Trophoblast cell (in vitro differentiated cells and primary cell): Measurements from ENCODE around the gene MYH10.
A peak's percentile ranks its signal among the peaks of the same experiment; 100 is the strongest.

ENCODE experiments used
- DNase-seq, 2 donors: peaks; one replicate each; pipeline ENCODE4 v3.0.0-alpha.2; 2016
- H2AFZ ChIP-seq: 2 replicates; pipeline ENCODE4 v1.6.1; 2013; ENCODE audit warnings: low read length, moderate library complexity, mild to moderate bottlenecking; ENCODE audit not compliant: insufficient read depth, poor library complexity
- H2AK5ac ChIP-seq: 2 replicates; pipeline ENCODE4 v1.6.1; 2013; ENCODE audit warnings: mild to moderate bottlenecking, low read length
- H2BK120ac ChIP-seq: 2 replicates; pipeline ENCODE4 v1.6.1; 2013; ENCODE audit warnings: low read length, mild to moderate bottlenecking, moderate library complexity; ENCODE audit not compliant: insufficient read depth, poor library complexity
- H2BK12ac ChIP-seq: 2 replicates; pipeline ENCODE4 v1.6.1; 2013; ENCODE audit warnings: mild to moderate bottlenecking, low read length, moderate library complexity
- H2BK5ac ChIP-seq: 2 replicates; pipeline ENCODE4 v1.6.1; 2013; ENCODE audit warnings: low read length, low read depth, moderate library complexity, mild to moderate bottlenecking; ENCODE audit not compliant: poor library complexity
- H3K14ac ChIP-seq: 2 replicates; pipeline ENCODE4 v1.6.1; 2013; ENCODE audit warnings: mild to moderate bottlenecking, low read length
- H3K18ac ChIP-seq: 2 replicates; pipeline ENCODE4 v1.6.1; 2013; ENCODE audit warnings: mild to moderate bottlenecking, low read length
- H3K23ac ChIP-seq: 2 replicates; pipeline ENCODE4 v1.6.1; 2013; ENCODE audit warnings: low read length
- H3K27ac ChIP-seq: 2 replicates; pipeline ENCODE4 v1.5.1; 2013; ENCODE audit warnings: low read depth, mild to moderate bottlenecking, inconsistent platforms, low read length, moderate library complexity
- H3K27me3 ChIP-seq: 2 replicates; pipeline ENCODE4 v1.6.1; 2013; ENCODE audit warnings: inconsistent platforms, mild to moderate bottlenecking, low read length, moderate library complexity; ENCODE audit not compliant: insufficient read depth
- H3K36me3 ChIP-seq, 2 experiments: 1 replicate in 1 of 2; 2 replicates in 1 of 2; pipeline ENCODE4 v1.6.1; 2013; ENCODE audit warnings: low read length in 2 of 2, mild to moderate bottlenecking in 2 of 2, moderate library complexity in 1 of 2; ENCODE audit not compliant: insufficient read depth in 2 of 2, control insufficient read depth in 1 of 2
- H3K4ac ChIP-seq: 2 replicates; pipeline ENCODE4 v1.6.1; 2013; ENCODE audit warnings: low read depth, mild to moderate bottlenecking, low read length, moderate library complexity
- H3K4me1 ChIP-seq, 2 experiments: 1 replicate in 1 of 2; 2 replicates in 1 of 2; pipeline ENCODE4 v1.6.1; 2013; ENCODE audit warnings: low read length in 2 of 2, mild to moderate bottlenecking in 2 of 2, moderate library complexity in 1 of 2; ENCODE audit not compliant: insufficient read depth in 2 of 2, control insufficient read depth in 1 of 2
- H3K4me2 ChIP-seq: 2 replicates; pipeline ENCODE4 v1.6.1; 2013; ENCODE audit warnings: inconsistent platforms, mild to moderate bottlenecking, low read length, moderate library complexity
- H3K4me3 ChIP-seq: 2 replicates; pipeline ENCODE4 v1.5.1; 2013; ENCODE audit warnings: mild to moderate bottlenecking, low read depth, low read length, inconsistent platforms
- H3K79me1 ChIP-seq: one replicate; pipeline ENCODE4 v1.6.1; 2013; ENCODE audit warnings: low read length
- H3K79me2 ChIP-seq: 2 replicates; pipeline ENCODE4 v1.6.1; 2013; ENCODE audit warnings: low read length, mild to moderate bottlenecking; ENCODE audit not compliant: control insufficient read depth, insufficient read depth, poor library complexity
- H3K9ac ChIP-seq: 2 replicates; pipeline ENCODE4 v1.6.1; 2013; ENCODE audit warnings: mild to moderate bottlenecking, low read length
- H3K9me3 ChIP-seq: 2 replicates; pipeline ENCODE4 v1.6.1; 2013; ENCODE audit warnings: low read depth, mild to moderate bottlenecking, control low read depth, inconsistent platforms, low read length; ENCODE audit not compliant: insufficient read depth
- H4K12ac ChIP-seq: 2 replicates; pipeline ENCODE4 v1.6.1; 2013; ENCODE audit warnings: low read depth, mild to moderate bottlenecking, low read length, moderate library complexity
- H4K8ac ChIP-seq: 2 replicates; pipeline ENCODE4 v1.6.1; 2013; ENCODE audit warnings: low read depth, mild to moderate bottlenecking, low read length, moderate library complexity
- H4K91ac ChIP-seq: one replicate; pipeline ENCODE4 v1.6.1; 2013; ENCODE audit warnings: low read depth, mild to moderate bottlenecking, low read length, moderate library complexity
- WGBS: extraction: QIAGEN DNeasy Blood & Tissue Kit; methylation state at CpG from one replicate; pipeline ENCODE4 v1.1.7; 2013; ENCODE audit warnings: missing lambda C conversion rate; ENCODE audit not compliant: insufficient read length, insufficient coverage; ENCODE audit errors: extremely low coverage; 5-methylcytosine and 5-hydroxymethylcytosine counted together

The MYH10 gene

GRCh38 chr17:8673612-8674011, 43.1 kb upstream of the MYH10 start:
- DNase-seq = peak in 1 of 2 donors; percentile 22
- peaks cover 2% of the 10 kb centered on the region for H3K9me3 ChIP-seq
- no peak overlapping the region for H2BK5ac ChIP-seq
- H4K8ac ChIP-seq = no peak overlapping the region
- H2AK5ac ChIP-seq = no peak overlapping the region
- no peak overlapping the region for H3K14ac ChIP-seq
- H3K4me2 ChIP-seq = no peak overlapping the region
- H4K12ac ChIP-seq = no peak overlapping the region
- peaks cover 3 to 11% of the 10 kb centered on the region in 2 experiments for H3K4me1 ChIP-seq
- no peak overlapping the region for H2BK12ac ChIP-seq
- H2BK120ac ChIP-seq = no peak overlapping the region
- H3K4ac ChIP-seq = no peak overlapping the region
- H2AFZ ChIP-seq = no peak overlapping the region
- H3K79me2 ChIP-seq = no peaks in the 10 kb centered on the region
- no peak overlapping the region for H4K91ac ChIP-seq
- no peaks in the 10 kb centered on the region for H3K36me3 ChIP-seq
- peaks cover 5% of the 10 kb centered on the region for H3K79me1 ChIP-seq
- H3K27me3 ChIP-seq = no peaks in the 10 kb centered on the region
- no peak overlapping the region for H3K27ac ChIP-seq
- H3K18ac ChIP-seq = no peak overlapping the region
- H3K23ac ChIP-seq = no peak overlapping the region
- H3K4me3 ChIP-seq = no peak overlapping the region
- H3K9ac ChIP-seq = no peak overlapping the region
- WGBS = no CpG with 5 or more reads among the region's 1 CpG

GRCh38 chr17:8672326-8672725, 41.8 kb upstream of the MYH10 start:
- Histone ChIP-seq H4K8ac (no peak overlapping the region), H2AK5ac (no peak overlapping the region), H3K18ac (no peak overlapping the region), H2AFZ (no peak overlapping the region), H3K4me3 (no peak overlapping the region), H2BK120ac (no peak overlapping the region), H2BK12ac (no peak overlapping the region), H3K9me3 (no peaks in the 10 kb centered on the region), H3K4me2 (no peak overlapping the region), H4K91ac (no peak overlapping the region), H3K27me3 (no peaks in the 10 kb centered on the region), H2BK5ac (no peak overlapping the region), H3K23ac (no peak overlapping the region), H3K79me2 (no peaks in the 10 kb centered on the region), H3K27ac (no peak overlapping the region), H3K79me1 (peaks cover 8% of the 10 kb centered on the region), H4K12ac (no peak overlapping the region), H3K36me3 (no peaks in the 10 kb centered on the region), H3K4me1 (peaks cover 7 to 11% of the 10 kb centered on the region in 2 experiments), H3K4ac (no peak overlapping the region), H3K9ac (no peak overlapping the region), H3K14ac (no peak overlapping the region)
- DNase-seq = peak; percentile 40 to 69
- no CpG with 5 or more reads among the region's 9 CpGs for WGBS

GRCh38 chr17:8670421-8670820, 39.9 kb upstream of the MYH10 start:
- no peak overlapping the region for H3K23ac ChIP-seq
- H3K4me3 ChIP-seq = no peak overlapping the region
- H3K79me1 ChIP-seq = peaks cover 8% of the 10 kb centered on the region
- H2BK5ac ChIP-seq = no peak overlapping the region
- peaks cover 7 to 10% of the 10 kb centered on the region in 2 experiments for H3K4me1 ChIP-seq
- H3K18ac ChIP-seq = no peak overlapping the region
- H3K27ac ChIP-seq = no peak overlapping the region
- no peak overlapping the region for H3K9ac ChIP-seq
- H3K9me3 ChIP-seq = no peaks in the 10 kb centered on the region
- no peaks in the 10 kb centered on the region for H3K36me3 ChIP-seq
- DNase-seq = peak in 1 of 2 donors; percentile 57
- H2BK12ac ChIP-seq = no peak overlapping the region
- H3K14ac ChIP-seq = no peak overlapping the region
- H2AFZ ChIP-seq = no peak overlapping the region
- no peak overlapping the region for H2AK5ac ChIP-seq
- H3K4me2 ChIP-seq = no peak overlapping the region
- no peaks in the 10 kb centered on the region for H3K27me3 ChIP-seq
- WGBS = no CpG with 5 or more reads among the region's 4 CpGs
- H4K91ac ChIP-seq = no peak overlapping the region
- H4K8ac ChIP-seq = no peak overlapping the region
- peak overlapping the region; percentile 14 for H2BK120ac ChIP-seq
- H4K12ac ChIP-seq = no peak overlapping the region
- no peak overlapping the region for H3K4ac ChIP-seq
- no peaks in the 10 kb centered on the region for H3K79me2 ChIP-seq

- H3K27me3 ChIP-seq = no peaks in the 10 kb centered on the region
- no CpG with 5 or more reads among the region's 4 CpGs for WGBS
These were observed 37.7 kb upstream of the MYH10 start for GRCh38 chr17:8668176-8668740.

More at GRCh38 chr17:8668176-8668740, 37.7 kb upstream of the MYH10 start:
- no peak overlapping the region for H3K9ac ChIP-seq
- no peak overlapping the region for H2BK12ac ChIP-seq
- H3K79me2 ChIP-seq = no peaks in the 10 kb centered on the region
- no peak overlapping the region for H3K14ac ChIP-seq
- DNase-seq = no peak
- H4K12ac ChIP-seq = no peak overlapping the region
- H2BK5ac ChIP-seq = no peak overlapping the region
- H3K18ac ChIP-seq = no peak overlapping the region
- no peak overlapping the region for H4K8ac ChIP-seq
- H2BK120ac ChIP-seq = no peak overlapping the region
- H3K4me2 ChIP-seq = no peak overlapping the region
- no peak overlapping the region for H3K4ac ChIP-seq
- no peaks in the 10 kb centered on the region for H3K9me3 ChIP-seq
- H3K79me1 ChIP-seq = peaks cover 4% of the 10 kb centered on the region
- no peak overlapping the region for H3K4me3 ChIP-seq
- no peak overlapping the region for H4K91ac ChIP-seq
- H3K4me1 ChIP-seq = peaks cover 4 to 7% of the 10 kb centered on the region in 2 experiments
- no peak overlapping the region for H2AK5ac ChIP-seq
- no peak overlapping the region for H3K23ac ChIP-seq
- no peak overlapping the region for H2AFZ ChIP-seq
- no peaks in the 10 kb centered on the region for H3K36me3 ChIP-seq
- H3K27ac ChIP-seq = peak overlapping the region; percentile 42
